NCI-H146 treated with DMSO at 0.1 percent for 48 hours (cell line): ENCODE measurements around the gene PFKL.
"Not testable (repeated sequence)": the region's sequence is repeated elsewhere in the genome, so short reads cannot be mapped to it uniquely, and the experiment has no call there.

ENCODE experiments used
- DNase-seq: peaks from one replicate; lab custom pipeline; 2025; ENCODE audit not compliant: unreplicated experiment; lab: John Stamatoyannopoulos, UW

Gene PFKL

GRCh38 chr21:44341726-44342458, 42.0 kb downstream of the PFKL start:
- DNase-seq: not testable (repeated sequence)

GRCh38 chr21:44342981-44343380, 43.1 kb downstream of the PFKL start:
- not testable (repeated sequence) for DNase-seq

- DNase-seq: no peak
Observed at GRCh38 chr21:44344541-44345183, 44.8 kb downstream of the PFKL start.

GRCh38 chr21:44345495-44345894, 45.6 kb downstream of the PFKL start:
- no peak for DNase-seq

- DNase-seq: no peak
Observed at GRCh38 chr21:44347911-44348451, 48.1 kb downstream of the PFKL start.

- DNase-seq: no peak
Observed at GRCh38 chr21:44348861-44349260, 49.0 kb downstream of the PFKL start.

GRCh38 chr21:44349416-44349846, 49.6 kb downstream of the PFKL start:
- DNase-seq: no peak

GRCh38 chr21:44349847-44350772, 50.3 kb downstream of the PFKL start:
- no peak for DNase-seq

- DNase-seq: no peak
Observed at GRCh38 chr21:44350773-44351481, 51.1 kb downstream of the PFKL start.

GRCh38 chr21:44351535-44352252, 51.8 kb downstream of the PFKL start:
- DNase-seq: no peak

- DNase-seq: no peak
Observed at GRCh38 chr21:44352253-44352860, 52.5 kb downstream of the PFKL start.

- DNase-seq: no peak
Observed at GRCh38 chr21:44353191-44353970, 53.5 kb downstream of the PFKL start, which contains the start of gene TRPM2. Gene TRPM2 (plus strand): TSS chr21:44353621. CDS start chr21:44353701, 80 bp downstream.

GRCh38 chr21:44354001-44354405, 54.1 kb downstream of the PFKL start:
- no peak for DNase-seq

- no peak for DNase-seq
Observed at GRCh38 chr21:44354775-44355771, 55.2 kb downstream of the PFKL start.

- no peak for DNase-seq
Observed at GRCh38 chr21:44356160-44356559, 56.3 kb downstream of the PFKL start.

GRCh38 chr21:44356636-44357035, 56.8 kb downstream of the PFKL start:
- no peak for DNase-seq

GRCh38 chr21:44357064-44357837, 57.4 kb downstream of the PFKL start:
- DNase-seq: no peak
